CD4-positive, alpha-beta T cell treated with Interleukin-17A for 4 hours (primary cell): ENCODE data around the gene GYS2.
A peak's percentile ranks its signal among the peaks of the same experiment; 100 is the strongest.

Source experiments
- DNase-seq: peaks from one replicate; pipeline ENCODE4 v3.0.0-alpha.2; 2020; ENCODE audit warnings: mixed read lengths

Gene GYS2

GRCh38 chr12:21501258-21502163, 103.1 kb downstream of the GYS2 start, which contains the start of the genes GOLT1B and RECQL:
TSS of gene GOLT1B (plus strand) at chr12:21501789. CDS start at chr12:21501924, 135 bp downstream.
TSS of gene RECQL (minus strand) at chr12:21501635. CDS start at chr12:21499570, 2,065 bp downstream.
- DNase-seq: peak; percentile 88

- DNase-seq: no peak
These were observed 103.8 kb downstream of the GYS2 start for GRCh38 chr12:21500786-21501257.

GRCh38 chr12:21499765-21500164, 104.9 kb downstream of the GYS2 start:
- DNase-seq: no peak
